Lower leg skin (tissue), 4 donors: Measurements from ENCODE around the gene SETSIP. TPM values are rescaled to one million over a fixed set of nuclear protein-coding genes. Genes with fewer than 3 reads are reported as not detected.

Experiments
- DNase-seq, 2 donors: peaks; one replicate each; pipeline ENCODE4 v3.0.0-alpha.2; 2019; ENCODE audit warnings: low spot score in 2 of 2
- H3K4me3 ChIP-seq: fragments of 200-600 bp; sonication (generic); 2 replicates; pipeline ENCODE4 v1.5.1; 2017; ENCODE audit warnings: mild to moderate bottlenecking, low read depth; ENCODE audit not compliant: poor library complexity, severe bottlenecking
- CTCF ChIP-seq, 3 donors: fragments of 450-650 bp; IDR thresholded peaks; one replicate each; pipeline ENCODE4 v1.5.1; 2016; ENCODE audit warnings: antibody characterized with exemption in 3 of 3, mild to moderate bottlenecking in 3 of 3, moderate library complexity in 2 of 3
- POLR2A ChIP-seq, 2 donors: fragments of 450-650 bp; IDR thresholded peaks; one replicate each; pipeline ENCODE4 v1.6.1; 2016 to 2017; ENCODE audit warnings: antibody characterized with exemption in 2 of 2, mild to moderate bottlenecking in 1 of 2, moderate library complexity in 1 of 2
- WGBS, 2 donors: methylation state at CpG; one replicate each; pipeline ENCODE4 v1.1.5; 2018; 5-methylcytosine and 5-hydroxymethylcytosine counted together
- intact Hi-C: fragments of 100-400 bp; cut with DNase I; formaldehyde crosslinking; loops from one replicate; pipeline ENCODE4 v1.15.0; 2023; ENCODE audit warnings: low total_unique reads
- total RNA-seq, 4 donors: library from RNA; depleted of rRNA; stranded (reverse); fragments of >200 nt; gene quantifications; one replicate each; pipeline ENCODE4 v1.1.0, GENCODE V29; 2016

SETSIP gene
- total RNA-seq, 4 donors from 2014 or later = not detected

GRCh38 chr1:92087542-92087941 is 12.3 kb upstream of the SETSIP start:
- TF ChIP-seq POLR2A (IDR thresholded peaks at IDR 0.05) (no peak), CTCF (IDR thresholded peaks at IDR 0.05) (no peak)
- no peak overlapping the region for H3K4me3 ChIP-seq
- 83 to 86% methylated on average over 1 of the region's 1 CpG for WGBS, 2 donors
- intact Hi-C loops = no loop called here
- no peak for DNase-seq

GRCh38 chr1:92085727-92086126 is 10.5 kb upstream of the SETSIP start:
- no peak for DNase-seq
- intact Hi-C loops = no loop called here
- TF ChIP-seq POLR2A (IDR thresholded peaks at IDR 0.05) (no peak), CTCF (IDR thresholded peaks at IDR 0.05) (no peak)
- no peak overlapping the region for H3K4me3 ChIP-seq
- WGBS, 2 donors = 90 to 93% methylated on average over 4 of the region's 4 CpGs

- no peak for DNase-seq
- H3K4me3 ChIP-seq = no peak overlapping the region
- TF ChIP-seq POLR2A (IDR thresholded peaks at IDR 0.05) (no peak), CTCF (IDR thresholded peaks at IDR 0.05) (no peak)
- 90 to 93% methylated on average over 1 of the region's 1 CpG for WGBS, 2 donors
- intact Hi-C loops = no loop called here
Observed at GRCh38 chr1:92084651-92085050, 9.4 kb upstream of the SETSIP start.

- no peak for DNase-seq
- intact Hi-C loops = no loop called here
- H3K4me3 ChIP-seq = peak overlapping the region; percentile 78
- WGBS, 2 donors = 30 to 36% methylated on average over 4 of the region's 4 CpGs
- no peak for TF ChIP-seq POLR2A (IDR thresholded peaks at IDR 0.05)
- TF ChIP-seq CTCF (IDR thresholded peaks at IDR 0.05) = no peak
Observed at GRCh38 chr1:92081031-92081430, 5.8 kb upstream of the SETSIP start.

GRCh38 chr1:92080128-92080985 is 5.1 kb upstream of the SETSIP start, which contains the start of gene BTBD8:
Gene BTBD8, plus strand, starts transcription at chr1:92080345. Its CDS starts 227 bp downstream, at chr1:92080572.
- 0% methylated on average over 49 to 52 of the region's 55 CpGs for WGBS, 2 donors
- DNase-seq = peak; percentile 81 to 97
- H3K4me3 ChIP-seq = peak within 1 kb of the TSS; percentile 78
- intact Hi-C loops = no loop called here
- no peak for TF ChIP-seq CTCF (IDR thresholded peaks at IDR 0.05)
- no peak for TF ChIP-seq POLR2A (IDR thresholded peaks at IDR 0.05)
